ENCODE data around the gene DPT.

Gene DPT

GRCh38 chr1:168691541-168691940, 37.5 kb downstream of the DPT start:
- DNase-seq, result no peak
- ChIA-PET CTCF (no interaction called here), POLR2A (no interaction called here)
- Histone ChIP-seq H3K36me3 (ENCODE audit: control insufficient read depth in 4 of 4, insufficient read depth in 4 of 4, low read length in 3 of 4) (no peaks in the 10 kb centered on the region), H3K27ac (ENCODE audit: insufficient read depth in 1 of 2, low read depth in 1 of 2, low read length in 2 of 2, poor library complexity in 1 of 2, severe bottlenecking in 2 of 2) (no peak overlapping the region), H3K4me1 (ENCODE audit: control extremely low read depth in 1 of 4, control insufficient read depth in 4 of 4, insufficient read depth in 4 of 4, low read length in 3 of 4) (no peaks in the 10 kb centered on the region), H3K27me3 (replicated peaks in 2 of 5; ENCODE audit: control insufficient read depth in 4 of 5, insufficient read depth in 5 of 5, low read length in 4 of 5) (no peaks in the 10 kb centered on the region), H3K4me3 (ENCODE audit: control insufficient read depth in 1 of 7, extremely low read depth in 1 of 7, insufficient read depth in 4 of 7, low read depth in 2 of 7, low read length in 6 of 7) (no peak overlapping the region), H3K9me3 (ENCODE audit: control extremely low read depth in 1 of 5, control insufficient read depth in 4 of 5, insufficient read depth in 2 of 5, low read depth in 1 of 5, low read length in 4 of 5) (no peaks in the 10 kb centered on the region)
- WGBS (ENCODE audit: insufficient coverage), result 100% methylated on average over 2 of the region's 5 CpGs

- no peak overlapping the region for H3K4me3 ChIP-seq (ENCODE audit: control insufficient read depth in 1 of 7, extremely low read depth in 1 of 7, insufficient read depth in 4 of 7, low read depth in 2 of 7, low read length in 6 of 7)
- 92% methylated on average over 7 of the region's 8 CpGs for WGBS (ENCODE audit: insufficient coverage)
- H3K27me3 ChIP-seq (replicated peaks in 2 of 5; ENCODE audit: control insufficient read depth in 4 of 5, insufficient read depth in 5 of 5, low read length in 4 of 5), result no peaks in the 10 kb centered on the region
- no peaks in the 10 kb centered on the region for H3K36me3 ChIP-seq (ENCODE audit: control insufficient read depth in 4 of 4, insufficient read depth in 4 of 4, low read length in 3 of 4)
- no peak for DNase-seq
- CTCF ChIA-PET, result no interaction called here
- H3K27ac ChIP-seq (ENCODE audit: insufficient read depth in 1 of 2, low read depth in 1 of 2, low read length in 2 of 2, poor library complexity in 1 of 2, severe bottlenecking in 2 of 2), result no peak overlapping the region
- H3K4me1 ChIP-seq (ENCODE audit: control extremely low read depth in 1 of 4, control insufficient read depth in 4 of 4, insufficient read depth in 4 of 4, low read length in 3 of 4), result no peaks in the 10 kb centered on the region
- POLR2A ChIA-PET, result no interaction called here
- H3K9me3 ChIP-seq (ENCODE audit: control extremely low read depth in 1 of 5, control insufficient read depth in 4 of 5, insufficient read depth in 2 of 5, low read depth in 1 of 5, low read length in 4 of 5), result no peaks in the 10 kb centered on the region
These were observed 39.0 kb downstream of the DPT start for GRCh38 chr1:168689726-168690602.

- Histone ChIP-seq H3K36me3 (ENCODE audit: control insufficient read depth in 4 of 4, insufficient read depth in 4 of 4, low read length in 3 of 4) (no peaks in the 10 kb centered on the region), H3K27me3 (replicated peaks in 2 of 5; ENCODE audit: control insufficient read depth in 4 of 5, insufficient read depth in 5 of 5, low read length in 4 of 5) (no peaks in the 10 kb centered on the region), H3K9me3 (ENCODE audit: control extremely low read depth in 1 of 5, control insufficient read depth in 4 of 5, insufficient read depth in 2 of 5, low read depth in 1 of 5, low read length in 4 of 5) (no peaks in the 10 kb centered on the region), H3K4me1 (ENCODE audit: control extremely low read depth in 1 of 4, control insufficient read depth in 4 of 4, insufficient read depth in 4 of 4, low read length in 3 of 4) (no peaks in the 10 kb centered on the region), H3K4me3 (ENCODE audit: control insufficient read depth in 1 of 7, extremely low read depth in 1 of 7, insufficient read depth in 4 of 7, low read depth in 2 of 7, low read length in 6 of 7) (no peak overlapping the region), H3K27ac (ENCODE audit: insufficient read depth in 1 of 2, low read depth in 1 of 2, low read length in 2 of 2, poor library complexity in 1 of 2, severe bottlenecking in 2 of 2) (no peak overlapping the region)
- ChIA-PET POLR2A (no interaction called here), CTCF (no interaction called here)
- WGBS (ENCODE audit: insufficient coverage), result 100% methylated on average over 2 of the region's 2 CpGs
- no peak for DNase-seq
These were observed 39.7 kb downstream of the DPT start for GRCh38 chr1:168689327-168689657.

- no peaks in the 10 kb centered on the region for H3K4me1 ChIP-seq (ENCODE audit: control extremely low read depth in 1 of 4, control insufficient read depth in 4 of 4, insufficient read depth in 4 of 4, low read length in 3 of 4)
- 100% methylated on average over 2 of the region's 5 CpGs for WGBS (ENCODE audit: insufficient coverage)
- no peak overlapping the region for H3K4me3 ChIP-seq (ENCODE audit: control insufficient read depth in 1 of 7, extremely low read depth in 1 of 7, insufficient read depth in 4 of 7, low read depth in 2 of 7, low read length in 6 of 7)
- CTCF ChIA-PET, result no interaction called here
- POLR2A ChIA-PET, result no interaction called here
- H3K9me3 ChIP-seq (ENCODE audit: control extremely low read depth in 1 of 5, control insufficient read depth in 4 of 5, insufficient read depth in 2 of 5, low read depth in 1 of 5, low read length in 4 of 5), result no peaks in the 10 kb centered on the region
- no peaks in the 10 kb centered on the region for H3K27me3 ChIP-seq (replicated peaks in 2 of 5; ENCODE audit: control insufficient read depth in 4 of 5, insufficient read depth in 5 of 5, low read length in 4 of 5)
- H3K27ac ChIP-seq (ENCODE audit: insufficient read depth in 1 of 2, low read depth in 1 of 2, low read length in 2 of 2, poor library complexity in 1 of 2, severe bottlenecking in 2 of 2), result no peak overlapping the region
- no peak for DNase-seq
- no peaks in the 10 kb centered on the region for H3K36me3 ChIP-seq (ENCODE audit: control insufficient read depth in 4 of 4, insufficient read depth in 4 of 4, low read length in 3 of 4)
These were observed 40.2 kb downstream of the DPT start for GRCh38 chr1:168688644-168689326.

- no peaks in the 10 kb centered on the region for H3K9me3 ChIP-seq (ENCODE audit: control extremely low read depth in 1 of 5, control insufficient read depth in 4 of 5, insufficient read depth in 2 of 5, low read depth in 1 of 5, low read length in 4 of 5)
- no peaks in the 10 kb centered on the region for H3K4me1 ChIP-seq (ENCODE audit: control extremely low read depth in 1 of 4, control insufficient read depth in 4 of 4, insufficient read depth in 4 of 4, low read length in 3 of 4)
- 100% methylated on average over 1 of the region's 4 CpGs for WGBS (ENCODE audit: insufficient coverage)
- CTCF ChIA-PET, result no interaction called here
- no peak overlapping the region for H3K4me3 ChIP-seq (ENCODE audit: control insufficient read depth in 1 of 7, extremely low read depth in 1 of 7, insufficient read depth in 4 of 7, low read depth in 2 of 7, low read length in 6 of 7)
- no peaks in the 10 kb centered on the region for H3K27me3 ChIP-seq (replicated peaks in 2 of 5; ENCODE audit: control insufficient read depth in 4 of 5, insufficient read depth in 5 of 5, low read length in 4 of 5)
- no peaks in the 10 kb centered on the region for H3K36me3 ChIP-seq (ENCODE audit: control insufficient read depth in 4 of 4, insufficient read depth in 4 of 4, low read length in 3 of 4)
- POLR2A ChIA-PET, result no interaction called here
- no peak for DNase-seq
- no peak overlapping the region for H3K27ac ChIP-seq (ENCODE audit: insufficient read depth in 1 of 2, low read depth in 1 of 2, low read length in 2 of 2, poor library complexity in 1 of 2, severe bottlenecking in 2 of 2)
These were observed 41.2 kb downstream of the DPT start for GRCh38 chr1:168687816-168688215.

- ChIA-PET CTCF (no interaction called here), POLR2A (no interaction called here)
- Histone ChIP-seq H3K36me3 (ENCODE audit: control insufficient read depth in 4 of 4, insufficient read depth in 4 of 4, low read length in 3 of 4) (no peaks in the 10 kb centered on the region), H3K4me1 (ENCODE audit: control extremely low read depth in 1 of 4, control insufficient read depth in 4 of 4, insufficient read depth in 4 of 4, low read length in 3 of 4) (no peaks in the 10 kb centered on the region), H3K9me3 (ENCODE audit: control extremely low read depth in 1 of 5, control insufficient read depth in 4 of 5, insufficient read depth in 2 of 5, low read depth in 1 of 5, low read length in 4 of 5) (peaks cover 0 to 2% (median 0%) of the 10 kb centered on the region in 5 experiments), H3K27me3 (replicated peaks in 2 of 5; ENCODE audit: control insufficient read depth in 4 of 5, insufficient read depth in 5 of 5, low read length in 4 of 5) (no peaks in the 10 kb centered on the region), H3K27ac (ENCODE audit: insufficient read depth in 1 of 2, low read depth in 1 of 2, low read length in 2 of 2, poor library complexity in 1 of 2, severe bottlenecking in 2 of 2) (no peak overlapping the region), H3K4me3 (ENCODE audit: control insufficient read depth in 1 of 7, extremely low read depth in 1 of 7, insufficient read depth in 4 of 7, low read depth in 2 of 7, low read length in 6 of 7) (no peak overlapping the region)
- no peak for DNase-seq
- WGBS (ENCODE audit: insufficient coverage), result 97% methylated on average over 2 of the region's 2 CpGs
These were observed 42.3 kb downstream of the DPT start for GRCh38 chr1:168686666-168687065.

- POLR2A ChIA-PET, result no interaction called here
- no peaks in the 10 kb centered on the region for H3K36me3 ChIP-seq (ENCODE audit: control insufficient read depth in 4 of 4, insufficient read depth in 4 of 4, low read length in 3 of 4)
- no peak overlapping the region for H3K4me3 ChIP-seq (ENCODE audit: control insufficient read depth in 1 of 7, extremely low read depth in 1 of 7, insufficient read depth in 4 of 7, low read depth in 2 of 7, low read length in 6 of 7)
- CTCF ChIA-PET, result no interaction called here
- peaks cover 0 to 2% (median 0%) of the 10 kb centered on the region in 5 experiments for H3K9me3 ChIP-seq (ENCODE audit: control extremely low read depth in 1 of 5, control insufficient read depth in 4 of 5, insufficient read depth in 2 of 5, low read depth in 1 of 5, low read length in 4 of 5)
- no peaks in the 10 kb centered on the region for H3K4me1 ChIP-seq (ENCODE audit: control extremely low read depth in 1 of 4, control insufficient read depth in 4 of 4, insufficient read depth in 4 of 4, low read length in 3 of 4)
- no peak overlapping the region for H3K27ac ChIP-seq (ENCODE audit: insufficient read depth in 1 of 2, low read depth in 1 of 2, low read length in 2 of 2, poor library complexity in 1 of 2, severe bottlenecking in 2 of 2)
- H3K27me3 ChIP-seq (replicated peaks in 2 of 5; ENCODE audit: control insufficient read depth in 4 of 5, insufficient read depth in 5 of 5, low read length in 4 of 5), result no peaks in the 10 kb centered on the region
- WGBS (ENCODE audit: insufficient coverage), result no CpG with 5 or more reads among the region's 1 CpG
- DNase-seq, result no peak
These were observed 45.1 kb downstream of the DPT start for GRCh38 chr1:168683871-168684270.
